ENCODE data around the gene WDR93. TPM values are rescaled to one million over a fixed set of nuclear protein-coding genes. Genes with fewer than 3 reads are reported as not detected.

Gene WDR93
- polyA plus RNA-seq, 4 donors, result 0.09 to 0.19 TPM; not detected in 2

- Histone ChIP-seq H3K36me3 (ENCODE audit: control insufficient read depth in 3 of 3, insufficient read depth in 2 of 3, low read depth in 1 of 3, low read length in 3 of 3) (no peaks in the 10 kb centered on the region), H3K27me3 (ENCODE audit: control insufficient read depth in 3 of 3, insufficient read depth in 3 of 3, low read length in 3 of 3) (no peaks in the 10 kb centered on the region), H3K9me3 (ENCODE audit: control insufficient read depth in 2 of 2, insufficient read depth in 1 of 2, low read depth in 1 of 2, low read length in 1 of 2) (no peaks in the 10 kb centered on the region), H3K4me3 (ENCODE audit: low read depth in 1 of 3, low read length in 3 of 3) (no peak overlapping the region), H3K27ac (ENCODE audit: low read depth in 1 of 3, low read length in 2 of 3) (no peak overlapping the region), H3K4me1 (ENCODE audit: control insufficient read depth in 3 of 3, insufficient read depth in 2 of 3, low read depth in 1 of 3, low read length in 2 of 3) (peaks cover 0 to 17% (median 2%) of the 10 kb centered on the region in 3 donors)
- WGBS, 3 donors, result 78 to 89% (median 81%) methylated on average over 3 of the region's 3 CpGs
- FAIRE-seq, result no peak
- peak in 1 of 2 donors; percentile 5 for DNase-seq
Observed at GRCh38 chr15:89769366-89769765, 78.8 kb downstream of the WDR93 start.

- Histone ChIP-seq H3K27ac (ENCODE audit: low read depth in 1 of 3, low read length in 2 of 3) (no peak overlapping the region), H3K4me3 (ENCODE audit: low read depth in 1 of 3, low read length in 3 of 3) (no peak overlapping the region), H3K4me1 (ENCODE audit: control insufficient read depth in 3 of 3, insufficient read depth in 2 of 3, low read depth in 1 of 3, low read length in 2 of 3) (peaks cover 0 to 17% (median 2%) of the 10 kb centered on the region in 3 donors), H3K27me3 (ENCODE audit: control insufficient read depth in 3 of 3, insufficient read depth in 3 of 3, low read length in 3 of 3) (no peaks in the 10 kb centered on the region), H3K36me3 (ENCODE audit: control insufficient read depth in 3 of 3, insufficient read depth in 2 of 3, low read depth in 1 of 3, low read length in 3 of 3) (no peaks in the 10 kb centered on the region), H3K9me3 (ENCODE audit: control insufficient read depth in 2 of 2, insufficient read depth in 1 of 2, low read depth in 1 of 2, low read length in 1 of 2) (no peaks in the 10 kb centered on the region)
- DNase-seq, result peak in 1 of 2 donors; percentile 1
- no peak for FAIRE-seq
- 70 to 83% (median 79%) methylated on average over 3 of the region's 3 CpGs for WGBS, 3 donors
Observed at GRCh38 chr15:89770041-89770440, 79.4 kb downstream of the WDR93 start.

GRCh38 chr15:89772932-89773583 is 82.4 kb downstream of the WDR93 start:
- no peak overlapping the region for H3K27ac ChIP-seq (ENCODE audit: low read depth in 1 of 3, low read length in 2 of 3)
- peaks cover 0 to 6% (median 0%) of the 10 kb centered on the region in 3 donors for H3K27me3 ChIP-seq (ENCODE audit: control insufficient read depth in 3 of 3, insufficient read depth in 3 of 3, low read length in 3 of 3)
- FAIRE-seq (no peak), DNase-seq (peak in 1 of 2 donors; percentile 39)
- no peaks in the 10 kb centered on the region for H3K9me3 ChIP-seq (ENCODE audit: control insufficient read depth in 2 of 2, insufficient read depth in 1 of 2, low read depth in 1 of 2, low read length in 1 of 2)
- H3K4me3 ChIP-seq (ENCODE audit: low read depth in 1 of 3, low read length in 3 of 3), result no peak overlapping the region
- 52 to 59% (median 52%) methylated on average over 3 of the region's 3 CpGs for WGBS, 3 donors
- no peaks in the 10 kb centered on the region for H3K36me3 ChIP-seq (ENCODE audit: control insufficient read depth in 3 of 3, insufficient read depth in 2 of 3, low read depth in 1 of 3, low read length in 3 of 3)
- peaks cover 4 to 16% (median 5%) of the 10 kb centered on the region in 3 donors for H3K4me1 ChIP-seq (ENCODE audit: control insufficient read depth in 3 of 3, insufficient read depth in 2 of 3, low read depth in 1 of 3, low read length in 2 of 3)

- H3K9me3 ChIP-seq (ENCODE audit: control insufficient read depth in 2 of 2, insufficient read depth in 1 of 2, low read depth in 1 of 2, low read length in 1 of 2), result no peaks in the 10 kb centered on the region
- peaks cover 0 to 6% (median 0%) of the 10 kb centered on the region in 3 donors for H3K27me3 ChIP-seq (ENCODE audit: control insufficient read depth in 3 of 3, insufficient read depth in 3 of 3, low read length in 3 of 3)
- 91 to 96% (median 95%) methylated on average over 5 of the region's 5 CpGs for WGBS, 3 donors
- peaks cover 4 to 13% (median 5%) of the 10 kb centered on the region in 3 donors for H3K4me1 ChIP-seq (ENCODE audit: control insufficient read depth in 3 of 3, insufficient read depth in 2 of 3, low read depth in 1 of 3, low read length in 2 of 3)
- FAIRE-seq (no peak), DNase-seq (no peak)
- H3K36me3 ChIP-seq (ENCODE audit: control insufficient read depth in 3 of 3, insufficient read depth in 2 of 3, low read depth in 1 of 3, low read length in 3 of 3), result no peaks in the 10 kb centered on the region
- H3K27ac ChIP-seq (ENCODE audit: low read depth in 1 of 3, low read length in 2 of 3), result no peak overlapping the region
- H3K4me3 ChIP-seq (ENCODE audit: low read depth in 1 of 3, low read length in 3 of 3), result no peak overlapping the region
Observed at GRCh38 chr15:89774492-89774891, 83.9 kb downstream of the WDR93 start.

- DNase-seq, result no peak
- WGBS, 3 donors, result 73 to 85% (median 83%) methylated on average over 14 of the region's 14 CpGs
Observed at GRCh38 chr15:89775815-89776214, 85.2 kb downstream of the WDR93 start.

GRCh38 chr15:89776274-89777072 is 85.9 kb downstream of the WDR93 start, which contains the start of gene MESP2:
Gene MESP2, plus strand, starts transcription at chr15:89776332. Its CDS starts 26 bp downstream, at chr15:89776358.
- Histone ChIP-seq H3K4me1 (ENCODE audit: control insufficient read depth in 3 of 3, insufficient read depth in 2 of 3, low read depth in 1 of 3, low read length in 2 of 3) (peaks cover 4 to 16% (median 5%) of the 10 kb centered on the region in 3 donors), H3K4me3 (ENCODE audit: low read depth in 1 of 3, low read length in 3 of 3) (peak within 1 kb of the TSS; percentile 25 to 35 (median 33)), H3K27ac (ENCODE audit: low read depth in 1 of 3, low read length in 2 of 3) (no peak within 1 kb of the TSS), H3K36me3 (ENCODE audit: control insufficient read depth in 3 of 3, insufficient read depth in 2 of 3, low read depth in 1 of 3, low read length in 3 of 3) (peaks cover 0 to 3% (median 0%) of the 10 kb centered on the region in 3 donors), H3K27me3 (ENCODE audit: control insufficient read depth in 3 of 3, insufficient read depth in 3 of 3, low read length in 3 of 3) (peaks cover 0 to 6% (median 0%) of the 10 kb centered on the region in 3 donors), H3K9me3 (ENCODE audit: control insufficient read depth in 2 of 2, insufficient read depth in 1 of 2, low read depth in 1 of 2, low read length in 1 of 2) (no peaks in the 10 kb centered on the region)
- DNase-seq, result peak; percentile 75 to 86
- WGBS, 3 donors, result 6 to 8% (median 7%) methylated on average over 42 to 82 of the region's 82 CpGs
- FAIRE-seq, result no peak

More at GRCh38 chr15:89775815-89776214, 85.2 kb downstream of the WDR93 start:
- Histone ChIP-seq H3K27ac (ENCODE audit: low read depth in 1 of 3, low read length in 2 of 3) (no peak overlapping the region), H3K36me3 (ENCODE audit: control insufficient read depth in 3 of 3, insufficient read depth in 2 of 3, low read depth in 1 of 3, low read length in 3 of 3) (no peaks in the 10 kb centered on the region), H3K4me3 (ENCODE audit: low read depth in 1 of 3, low read length in 3 of 3) (peak overlapping the region in 2 of 3 donors; percentile 33 to 35), H3K4me1 (ENCODE audit: control insufficient read depth in 3 of 3, insufficient read depth in 2 of 3, low read depth in 1 of 3, low read length in 2 of 3) (peaks cover 4 to 12% (median 5%) of the 10 kb centered on the region in 3 donors), H3K27me3 (ENCODE audit: control insufficient read depth in 3 of 3, insufficient read depth in 3 of 3, low read length in 3 of 3) (peaks cover 0 to 6% (median 0%) of the 10 kb centered on the region in 3 donors), H3K9me3 (ENCODE audit: control insufficient read depth in 2 of 2, insufficient read depth in 1 of 2, low read depth in 1 of 2, low read length in 1 of 2) (no peaks in the 10 kb centered on the region)
- no peak for FAIRE-seq

- no peak for DNase-seq
- H3K4me3 ChIP-seq (ENCODE audit: low read depth in 1 of 3, low read length in 3 of 3), result no peak overlapping the region
- no peak for FAIRE-seq
- peaks cover 0 to 3% (median 0%) of the 10 kb centered on the region in 3 donors for H3K36me3 ChIP-seq (ENCODE audit: control insufficient read depth in 3 of 3, insufficient read depth in 2 of 3, low read depth in 1 of 3, low read length in 3 of 3)
- peaks cover 4 to 21% (median 5%) of the 10 kb centered on the region in 3 donors for H3K4me1 ChIP-seq (ENCODE audit: control insufficient read depth in 3 of 3, insufficient read depth in 2 of 3, low read depth in 1 of 3, low read length in 2 of 3)
- 69 to 79% (median 77%) methylated on average over 25 of the region's 25 CpGs for WGBS, 3 donors
- H3K9me3 ChIP-seq (ENCODE audit: control insufficient read depth in 2 of 2, insufficient read depth in 1 of 2, low read depth in 1 of 2, low read length in 1 of 2), result no peaks in the 10 kb centered on the region
- no peak overlapping the region for H3K27ac ChIP-seq (ENCODE audit: low read depth in 1 of 3, low read length in 2 of 3)
- H3K27me3 ChIP-seq (ENCODE audit: control insufficient read depth in 3 of 3, insufficient read depth in 3 of 3, low read length in 3 of 3), result peaks cover 0 to 6% (median 0%) of the 10 kb centered on the region in 3 donors
Observed at GRCh38 chr15:89777073-89777751, 86.6 kb downstream of the WDR93 start.

Data from small intestine (tissue), 7 donors.